Sigmoid colon (tissue), 4 donors: Measurements from ENCODE around the gene SLC15A4.

Experiments used
- EP300 ChIP-seq, 4 donors: sonication (generic); formaldehyde crosslinking; IDR thresholded peaks; one replicate each; pipeline ENCODE4 v1.6.1; 2017; ENCODE audit warnings: antibody characterized with exemption in 4 of 4
- POLR2A ChIP-seq, 2 donors: fragments of 450-650 bp; IDR thresholded peaks; one replicate each; pipeline ENCODE4 v1.6.1; 2016; ENCODE audit warnings: antibody characterized with exemption in 2 of 2, mild to moderate bottlenecking in 2 of 2, moderate library complexity in 2 of 2
- POLR2AphosphoS5 ChIP-seq, 4 donors: sonication (generic); formaldehyde crosslinking; IDR thresholded peaks; one replicate each; pipeline ENCODE4 v1.6.1; 2017; ENCODE audit warnings: antibody characterized with exemption in 4 of 4

- TF ChIP-seq POLR2AphosphoS5 (IDR thresholded peaks at IDR 0.05) (no peak), EP300 (IDR thresholded peaks at IDR 0.05) (no peak), POLR2A (IDR thresholded peaks at IDR 0.05) (no peak)
Measured at GRCh38 chr12:128806573-128806972, 17.2 kb downstream of the SLC15A4 start.
